GM21529 (cell line): Measurements from ENCODE around the gene PINK1.
A peak's percentile ranks its signal among the peaks of the same experiment; 100 is the strongest.
"Not testable (repeated sequence)": the region's sequence is repeated elsewhere in the genome, so short reads cannot be mapped to it uniquely, and the experiment has no call there.

ENCODE experiments used
- ATAC-seq: cut with Tn5 transposase; IDR thresholded peaks from one replicate; pipeline ENCODE4 v1.9.1; 2021; ENCODE audit not compliant: unreplicated experiment

The PINK1 gene

GRCh38 chr1:20673626-20674025, 40.4 kb downstream of the PINK1 start:
- ATAC-seq = not testable (repeated sequence)

- ATAC-seq = peak; percentile 63
These were observed 45.3 kb downstream of the PINK1 start for GRCh38 chr1:20678599-20678998.

GRCh38 chr1:20680269-20680668, 47.0 kb downstream of the PINK1 start:
- no peak for ATAC-seq

- no peak for ATAC-seq
These were observed 48.7 kb downstream of the PINK1 start for GRCh38 chr1:20681999-20682398.

GRCh38 chr1:20682571-20683236, 49.4 kb downstream of the PINK1 start:
- ATAC-seq = no peak

GRCh38 chr1:20683614-20684013, 50.4 kb downstream of the PINK1 start:
- no peak for ATAC-seq

GRCh38 chr1:20684050-20684620, 50.9 kb downstream of the PINK1 start:
- no peak for ATAC-seq

- ATAC-seq = no peak
These were observed 51.4 kb downstream of the PINK1 start for GRCh38 chr1:20684651-20685050.

- ATAC-seq = no peak
These were observed 51.9 kb downstream of the PINK1 start for GRCh38 chr1:20685099-20685662.

- ATAC-seq = no peak
These were observed 52.5 kb downstream of the PINK1 start for GRCh38 chr1:20685741-20686140.

GRCh38 chr1:20686883-20687725, 53.8 kb downstream of the PINK1 start:
- ATAC-seq = no peak

- no peak for ATAC-seq
These were observed 56.4 kb downstream of the PINK1 start for GRCh38 chr1:20689645-20690056.

GRCh38 chr1:20691872-20692271, 58.6 kb downstream of the PINK1 start:
- no peak for ATAC-seq

GRCh38 chr1:20693623-20694022, 60.4 kb downstream of the PINK1 start:
- no peak for ATAC-seq

GRCh38 chr1:20695515-20695914, 62.3 kb downstream of the PINK1 start:
- no peak for ATAC-seq

GRCh38 chr1:20696397-20697333, 63.4 kb downstream of the PINK1 start:
- peak; percentile 76 for ATAC-seq

- ATAC-seq = no peak
These were observed 64.3 kb downstream of the PINK1 start for GRCh38 chr1:20697563-20697962.

GRCh38 chr1:20698195-20698910, 65.1 kb downstream of the PINK1 start:
- ATAC-seq = no peak

GRCh38 chr1:20699558-20699957, 66.3 kb downstream of the PINK1 start:
- no peak for ATAC-seq

- no peak for ATAC-seq
These were observed 67.5 kb downstream of the PINK1 start for GRCh38 chr1:20700636-20701215.
